ENCODE data around the gene ZNF490.
"Not testable (repeated sequence)": the region's sequence is repeated elsewhere in the genome, so short reads cannot be mapped to it uniquely, and the experiment has no call there.

The ZNF490 gene

DNA sequence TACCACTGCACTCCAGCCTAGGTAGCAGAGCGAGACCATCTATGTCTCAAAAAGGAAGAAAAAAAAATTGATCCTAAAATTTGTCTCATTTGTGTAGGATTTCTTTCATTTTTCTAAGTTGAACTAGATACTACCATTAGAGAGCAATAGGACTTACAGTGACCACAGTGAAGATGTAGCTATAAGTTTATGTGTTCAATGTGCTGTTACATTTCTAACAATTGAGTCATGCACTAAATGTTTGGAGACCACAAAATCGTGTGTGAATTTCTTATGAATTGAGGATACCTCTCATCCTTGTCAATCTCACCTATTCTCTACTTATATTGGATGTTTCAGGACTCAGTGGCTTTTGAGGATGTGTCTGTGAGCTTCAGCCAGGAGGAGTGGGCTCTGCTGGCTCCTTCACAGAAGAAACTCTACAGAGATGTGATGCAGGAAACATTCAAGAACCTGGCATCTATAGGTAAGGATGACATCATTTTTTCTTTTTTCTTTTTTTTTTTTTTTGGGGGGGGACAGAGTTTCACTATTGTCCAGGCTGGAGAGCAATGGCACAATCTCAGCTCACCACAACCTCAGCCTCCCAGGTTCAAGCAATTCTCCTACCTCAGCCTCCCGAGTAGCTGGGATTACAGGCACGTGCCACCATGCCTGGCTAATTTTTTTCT, 12.9 kb upstream of the ZNF490 start:
- in situ Hi-C loops (cut with MboI; ENCODE audit: low sequenced_read_pairs) = no loop called here

DNA sequence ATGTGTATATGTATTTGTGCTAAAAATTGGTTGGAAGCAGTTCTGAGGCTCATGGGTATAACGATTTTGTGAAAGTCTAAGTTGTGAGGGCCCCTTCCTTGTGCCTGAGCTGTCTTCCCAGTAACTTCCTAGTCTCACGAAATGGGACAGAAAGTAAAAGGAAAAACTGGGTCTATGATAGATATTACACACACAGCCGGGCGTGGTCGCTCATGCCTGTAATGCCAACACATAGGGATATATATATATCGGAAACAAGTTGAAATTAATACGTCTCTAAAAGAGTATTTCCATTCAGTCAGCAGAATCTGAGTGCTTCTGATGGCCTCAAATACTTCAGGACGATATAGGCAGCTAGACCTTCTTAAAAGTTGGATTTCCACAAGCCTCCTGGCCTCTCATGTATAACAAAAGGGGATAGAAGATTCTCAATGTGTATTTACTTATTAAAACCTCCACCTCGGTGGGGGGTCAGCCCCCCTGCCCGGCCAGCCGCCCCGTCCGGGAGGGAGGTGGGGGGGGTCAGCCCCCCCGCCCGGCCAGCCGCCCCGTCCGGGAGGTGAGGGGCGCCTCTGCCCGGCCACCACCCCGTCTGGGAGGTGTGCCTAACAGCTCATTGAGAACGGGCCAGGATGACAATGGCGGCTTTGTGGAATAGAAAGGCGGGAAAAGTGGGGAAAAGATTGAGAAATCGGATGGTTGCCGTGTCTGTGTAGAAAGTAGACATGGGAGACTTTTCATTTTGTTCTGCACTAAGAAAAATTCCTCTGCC, 10.8 kb upstream of the ZNF490 start:
- in situ Hi-C loops (cut with MboI; ENCODE audit: low sequenced_read_pairs) = not testable (repeated sequence)

DNA sequence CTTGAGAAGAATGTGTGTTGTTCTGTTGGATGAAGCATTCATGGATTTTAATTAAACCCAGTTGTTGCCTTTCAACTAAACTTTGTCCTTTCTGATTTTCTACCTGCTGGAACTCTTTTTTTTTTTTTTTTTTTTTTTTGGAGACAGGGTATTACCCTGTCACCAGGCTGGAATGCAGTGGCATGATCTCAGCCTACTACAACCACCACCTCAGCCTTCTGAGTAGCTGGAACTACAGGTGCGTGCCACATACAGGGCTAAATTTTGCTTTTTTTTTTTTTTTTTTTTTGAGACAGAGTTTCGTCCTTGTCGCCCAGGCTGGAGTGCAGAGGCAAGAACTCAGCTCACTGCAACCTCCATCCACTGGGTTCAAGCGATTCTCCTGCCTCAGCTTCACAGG, 7.0 kb upstream of the ZNF490 start:
- in situ Hi-C loops (cut with MboI; ENCODE audit: low sequenced_read_pairs) = no loop called here

DNA sequence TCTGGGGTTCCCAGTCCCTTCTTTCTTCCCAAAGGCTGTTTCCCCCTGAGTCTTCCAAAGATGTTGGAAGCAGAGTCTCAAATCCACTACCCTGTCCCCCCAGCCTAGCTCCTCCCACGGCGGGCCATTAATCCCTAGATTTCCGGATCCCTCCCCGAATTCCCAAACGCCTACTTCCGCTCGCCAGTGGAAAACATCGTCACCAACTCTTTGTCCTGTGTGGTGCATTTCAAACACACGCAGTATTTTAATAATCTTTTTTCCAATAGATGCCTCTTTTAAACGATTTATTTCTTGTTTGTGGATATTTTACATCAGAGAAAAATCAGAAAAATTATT, 717 bp upstream of the ZNF490 start:
- in situ Hi-C loops (cut with MboI; ENCODE audit: low sequenced_read_pairs) = no loop called here

DNA sequence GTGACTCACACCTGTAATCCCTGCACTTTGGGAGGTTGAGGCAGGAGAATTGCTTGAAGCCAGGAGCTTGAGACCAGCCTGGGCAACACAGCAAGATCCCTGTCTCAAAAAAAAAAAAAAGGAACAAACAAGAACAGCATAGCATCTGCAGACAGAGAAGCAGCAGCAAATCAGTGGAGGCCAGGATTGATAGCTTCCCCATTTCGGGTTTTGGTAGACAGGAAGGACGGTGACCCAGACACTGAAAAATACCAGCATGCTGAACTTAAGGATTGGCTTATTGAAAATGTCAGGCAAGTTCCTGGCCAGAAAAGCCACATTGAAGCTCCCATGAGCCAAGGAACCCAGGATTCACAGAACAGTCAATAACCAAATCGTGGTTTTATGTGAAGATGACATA, 3.0 kb downstream of the ZNF490 start:
- in situ Hi-C loops (cut with MboI; ENCODE audit: low sequenced_read_pairs) = no loop called here

DNA sequence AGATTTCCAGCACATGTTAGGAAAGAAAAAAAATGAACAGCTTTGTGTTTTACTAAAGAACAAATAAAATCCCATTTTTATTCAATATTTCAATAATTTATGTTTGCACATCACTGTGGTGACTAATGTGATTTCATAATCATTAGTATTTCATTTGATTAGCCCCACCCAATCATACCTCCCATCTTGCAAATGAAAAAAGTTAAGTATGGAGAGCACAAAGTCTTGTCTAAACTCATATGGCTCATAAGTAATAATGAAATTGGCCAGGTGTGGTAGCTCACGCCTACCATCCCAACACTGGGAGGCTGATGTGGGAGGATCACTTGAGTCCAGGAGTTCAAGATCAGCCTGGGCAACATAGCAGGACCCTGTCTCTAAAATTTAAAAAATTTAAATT, 3.8 kb downstream of the ZNF490 start:
- in situ Hi-C loops (cut with MboI; ENCODE audit: low sequenced_read_pairs) = no loop called here

DNA sequence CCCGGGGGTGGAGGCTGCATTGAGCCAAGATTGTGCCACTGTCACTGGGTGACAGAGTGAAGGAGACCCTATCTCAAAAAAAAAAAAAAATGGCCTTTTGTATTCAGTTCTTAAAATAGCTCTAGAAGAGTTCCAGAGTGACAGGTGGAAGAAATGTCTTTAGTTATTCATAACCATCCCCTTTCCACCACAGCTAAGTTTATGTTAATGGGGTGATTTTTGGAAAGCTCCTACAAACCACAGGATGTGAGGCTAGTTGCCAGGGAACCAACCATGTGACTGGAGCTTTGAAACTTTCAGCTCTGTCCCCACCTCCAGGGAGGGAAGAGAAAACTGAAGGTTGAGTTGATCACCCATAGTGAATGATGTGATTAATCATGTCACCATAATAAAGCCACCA, 6.9 kb downstream of the ZNF490 start:
- in situ Hi-C loops (cut with MboI; ENCODE audit: low sequenced_read_pairs) = no loop called here

DNA sequence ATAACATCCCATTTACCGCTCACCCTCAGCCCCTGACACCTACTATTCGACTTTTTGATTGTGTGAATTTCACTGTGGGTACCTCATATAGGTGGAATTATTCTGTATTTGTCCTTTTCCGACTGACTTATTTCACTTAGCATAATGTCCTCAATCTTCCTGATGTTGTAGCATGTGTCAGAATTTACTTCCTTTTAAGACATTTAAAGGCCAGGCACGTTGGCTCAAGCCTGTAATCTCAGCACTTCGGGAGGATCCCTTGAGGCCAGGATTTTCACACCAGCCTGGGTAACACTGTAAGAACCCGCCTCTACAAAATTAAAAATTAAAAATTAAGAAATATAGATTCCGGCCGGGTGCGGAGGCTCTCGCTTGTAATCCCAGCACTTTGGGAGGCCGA, 13.0 kb downstream of the ZNF490 start:
- in situ Hi-C loops (cut with MboI; ENCODE audit: low sequenced_read_pairs) = no loop called here

DNA sequence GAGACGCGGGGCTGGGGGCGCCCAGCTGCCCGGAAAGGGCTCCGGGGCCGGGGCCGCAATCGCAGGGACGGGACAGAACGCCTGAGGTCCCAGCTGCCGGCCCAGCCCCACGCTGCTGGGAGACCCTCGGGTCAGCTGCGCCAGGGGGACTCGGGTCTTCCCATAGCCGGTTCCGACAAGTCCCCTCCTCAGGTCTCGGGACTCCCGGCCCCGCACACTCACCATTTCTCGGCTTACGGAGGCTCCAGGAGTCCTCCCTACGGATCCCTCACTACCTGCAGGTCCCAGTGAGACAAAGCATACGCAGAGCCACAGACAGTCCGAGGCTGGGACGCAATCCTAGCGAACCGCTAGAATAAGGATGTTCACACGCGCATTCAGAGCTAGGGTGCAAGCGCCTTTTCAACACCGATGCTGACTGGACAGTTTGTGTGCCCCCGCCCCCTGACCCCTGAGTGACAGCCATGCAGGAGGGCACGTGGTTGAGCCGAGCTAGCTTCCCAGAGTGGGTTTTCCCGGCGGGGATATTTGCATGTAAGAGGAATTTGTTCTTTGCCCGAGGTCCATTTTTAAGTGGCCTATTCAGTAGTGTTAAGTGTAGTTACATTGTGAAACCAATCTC, 13.6 kb downstream of the ZNF490 start:
- in situ Hi-C loops (cut with MboI; ENCODE audit: low sequenced_read_pairs) = no loop called here

DNA sequence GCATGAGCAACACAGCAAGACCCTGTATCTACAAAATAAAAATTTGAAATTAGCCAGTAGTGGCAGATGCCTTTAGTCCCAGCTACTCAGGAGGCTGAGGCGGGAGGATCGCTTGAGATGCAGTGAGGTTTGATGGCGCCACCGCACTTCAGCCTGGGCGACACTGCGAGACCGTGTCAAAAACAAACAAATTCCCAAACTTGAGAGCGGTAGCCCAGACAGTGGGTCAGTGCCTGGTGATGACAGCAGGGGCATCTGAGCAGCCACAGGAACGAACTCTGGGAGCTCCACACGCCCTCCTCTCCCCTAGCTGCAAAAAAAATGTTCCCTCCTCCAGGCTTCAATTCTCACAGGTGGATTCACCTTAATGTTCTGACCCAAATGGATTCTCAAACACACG, 14.1 kb downstream of the ZNF490 start:
- in situ Hi-C loops (cut with MboI; ENCODE audit: low sequenced_read_pairs) = no loop called here

DNA sequence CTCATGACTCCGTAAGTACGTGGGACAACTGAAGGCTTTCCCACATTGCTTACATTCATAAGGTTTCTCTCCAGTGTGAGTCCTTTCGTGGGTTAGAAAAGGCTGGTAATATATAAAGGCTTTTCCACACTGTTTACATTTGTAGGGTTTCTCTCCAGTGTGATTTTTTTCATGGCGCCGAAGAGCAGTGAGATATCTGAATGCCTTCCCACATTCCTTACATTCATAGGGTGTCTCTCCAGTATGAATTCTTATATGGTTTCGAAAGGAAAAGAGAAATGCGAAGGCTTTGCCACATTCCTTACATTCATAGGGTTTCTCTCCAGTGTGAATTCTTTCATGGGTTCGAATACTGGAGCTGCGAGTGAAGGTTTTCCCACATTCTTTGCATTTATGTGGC, 29.5 kb downstream of the ZNF490 start:
- in situ Hi-C loops (cut with MboI; ENCODE audit: low sequenced_read_pairs) = no loop called here

DNA sequence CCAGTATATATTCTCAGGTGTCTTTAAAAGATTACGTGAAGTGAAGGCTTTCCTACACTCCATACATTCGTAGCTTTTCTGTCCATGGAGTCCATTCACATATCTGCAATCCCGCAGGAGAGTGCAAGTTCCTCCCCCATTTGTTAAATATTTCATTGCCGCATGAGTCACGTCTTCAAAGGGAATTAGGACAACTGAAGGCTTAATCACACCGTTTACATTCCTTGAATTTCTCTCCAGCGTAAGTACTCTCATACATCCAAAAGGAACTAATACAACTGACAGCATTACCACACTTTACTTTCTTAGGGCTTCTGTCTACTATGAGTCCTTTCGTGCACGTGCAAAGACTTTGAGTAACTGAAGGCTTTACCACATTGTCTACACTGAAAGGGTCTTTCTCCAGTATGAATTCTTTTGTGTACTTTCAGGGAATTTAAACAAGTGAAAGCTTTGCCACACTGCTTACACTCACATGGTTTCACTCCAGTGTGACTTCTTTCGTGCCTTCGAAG, 30.4 kb downstream of the ZNF490 start:
- in situ Hi-C loops (cut with MboI; ENCODE audit: low sequenced_read_pairs) = no loop called here

DNA sequence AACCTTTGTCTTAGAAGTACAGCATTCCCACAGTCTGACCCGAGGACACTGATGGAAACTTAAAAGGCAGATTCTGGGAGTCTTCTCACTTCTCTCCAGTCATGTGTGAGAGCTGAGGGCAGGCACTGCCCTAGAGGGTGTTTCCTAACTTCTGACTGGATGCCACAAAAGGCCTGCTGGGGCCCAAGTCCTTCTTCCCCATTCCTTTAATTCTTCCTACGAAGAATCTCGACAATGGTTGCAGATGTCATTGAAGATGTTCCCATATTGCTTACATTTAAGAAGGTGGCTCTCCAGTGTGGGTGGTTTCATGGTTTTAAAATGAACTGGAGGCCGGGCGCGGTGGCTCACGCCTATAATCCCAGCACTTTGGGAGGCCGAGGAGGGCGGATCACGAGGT, 32.0 kb downstream of the ZNF490 start:
- in situ Hi-C loops (cut with MboI; ENCODE audit: low sequenced_read_pairs) = no loop called here

DNA sequence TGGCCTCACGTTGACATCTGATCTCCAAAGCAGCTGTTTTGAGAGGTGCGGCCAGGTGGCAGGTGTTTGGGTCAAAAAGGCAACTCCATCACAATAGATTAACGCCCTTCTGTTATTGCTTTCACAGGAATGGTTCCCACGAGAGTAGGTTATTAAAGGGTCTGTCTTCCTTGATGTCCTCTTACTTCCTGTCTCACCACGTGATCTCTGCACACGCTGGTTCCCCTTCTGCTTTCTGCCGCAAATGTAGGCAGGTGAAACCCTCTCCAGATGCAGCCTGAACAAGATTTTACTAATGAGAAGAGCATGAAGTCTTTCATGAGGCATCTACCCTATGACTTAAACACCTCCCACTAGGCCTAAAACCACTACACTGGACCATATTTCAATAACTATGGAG, 36.6 kb downstream of the ZNF490 start:
- in situ Hi-C loops (cut with MboI; ENCODE audit: low sequenced_read_pairs) = no loop called here

DNA sequence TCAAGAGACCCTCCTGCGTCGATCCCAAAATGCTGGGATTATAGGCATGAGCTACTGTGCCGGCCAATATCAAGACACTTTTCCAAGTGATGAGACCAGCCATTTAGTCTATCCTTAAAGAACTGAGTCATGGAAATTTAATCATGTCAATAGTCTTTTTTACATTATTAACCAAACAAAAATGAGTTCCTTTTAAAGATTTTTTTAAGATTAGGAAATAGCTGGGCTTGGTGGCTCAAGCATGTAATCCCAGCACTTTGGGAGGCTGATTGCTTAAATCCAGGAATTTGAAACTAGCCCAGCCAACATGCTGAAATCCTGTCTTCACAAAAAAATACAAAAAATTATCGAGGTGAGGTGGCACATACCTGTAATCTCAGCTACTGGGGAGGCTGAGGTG, 42.7 kb downstream of the ZNF490 start:
- in situ Hi-C loops (cut with MboI; ENCODE audit: low sequenced_read_pairs) = loop anchor here (10.0 kb wide), 1 partner anchor 107 kb away; no protein-coding TSS in a partner anchor

DNA sequence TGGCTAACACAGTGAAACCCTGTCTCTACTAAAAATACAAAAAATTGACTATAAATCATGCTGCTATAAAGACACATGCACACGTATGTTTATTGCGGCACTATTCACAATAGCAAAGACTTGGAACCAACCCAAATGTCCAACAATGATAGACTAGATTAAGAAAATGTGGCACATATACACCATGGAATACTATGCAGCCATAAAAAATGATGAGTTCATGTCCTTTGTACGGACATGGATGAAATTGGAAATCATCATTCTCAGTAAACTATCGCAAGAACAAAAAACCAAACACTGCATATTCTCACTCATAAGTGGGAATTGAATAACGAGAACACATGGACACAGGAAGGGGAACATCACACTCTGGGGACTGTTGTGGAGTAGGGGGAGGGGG, 44.2 kb downstream of the ZNF490 start:
- in situ Hi-C loops (cut with MboI; ENCODE audit: low sequenced_read_pairs) = loop anchor here (10.0 kb wide), 1 partner anchor 108 kb away; no protein-coding TSS in a partner anchor

DNA sequence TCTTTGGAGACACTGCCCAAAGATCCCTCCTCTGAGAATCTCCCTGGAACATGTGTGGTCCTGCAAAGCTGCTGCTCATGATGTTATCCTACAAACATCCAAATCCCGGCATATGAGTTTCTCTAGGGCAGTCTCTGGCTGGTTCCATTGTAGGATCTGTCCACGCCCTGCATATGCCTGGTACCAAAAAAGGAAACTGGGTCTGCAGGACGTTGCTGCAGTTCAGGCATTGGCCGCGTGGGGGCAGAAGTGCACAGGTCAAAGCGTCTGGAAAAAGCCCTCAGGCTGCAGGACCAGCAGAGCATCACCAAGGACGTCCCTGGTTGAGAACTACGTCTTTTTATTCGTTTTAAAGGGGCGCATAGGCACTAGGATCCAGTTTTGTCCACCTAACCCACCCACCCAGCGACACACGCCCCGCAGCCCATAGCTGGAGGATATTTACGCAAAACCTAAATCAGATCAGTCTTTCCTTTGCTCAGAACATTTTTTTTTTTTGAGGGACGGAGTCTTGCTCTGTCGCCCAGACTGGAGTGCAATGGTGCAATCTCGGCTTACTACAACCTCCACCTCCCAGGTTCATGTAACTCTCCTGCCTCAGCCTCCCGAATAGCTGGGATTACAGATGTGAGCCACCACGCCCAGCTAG, 46.5 kb downstream of the ZNF490 start:
- in situ Hi-C loops (cut with MboI; ENCODE audit: low sequenced_read_pairs) = loop anchor here (10.0 kb wide), 1 partner anchor 111 kb away; no protein-coding TSS in a partner anchor

DNA sequence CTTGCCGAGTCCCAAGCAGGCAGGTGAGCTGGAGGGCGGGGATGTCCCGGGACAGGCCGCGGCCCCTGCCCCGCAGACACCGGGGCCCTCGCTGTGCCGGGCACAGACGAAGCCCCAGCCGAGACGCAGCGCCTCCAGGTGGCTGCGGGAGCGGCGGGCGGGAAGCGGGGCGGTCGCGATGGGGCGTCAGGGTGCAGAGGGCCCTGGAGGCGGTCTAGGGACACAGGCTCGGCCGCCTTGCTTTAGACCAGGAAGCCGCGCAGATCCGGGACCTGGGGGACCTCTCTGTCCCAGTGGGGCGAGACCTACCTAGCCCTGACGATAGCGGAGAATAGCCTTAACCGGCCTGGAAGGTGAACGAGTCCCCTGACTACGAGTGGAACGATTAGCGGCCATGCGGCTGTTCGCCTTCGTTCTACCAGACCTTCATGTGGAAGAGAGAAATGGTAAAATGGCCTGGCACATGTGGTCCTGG, 55.1 kb downstream of the ZNF490 start:
- in situ Hi-C loops (cut with MboI; ENCODE audit: low sequenced_read_pairs) = no loop called here

DNA sequence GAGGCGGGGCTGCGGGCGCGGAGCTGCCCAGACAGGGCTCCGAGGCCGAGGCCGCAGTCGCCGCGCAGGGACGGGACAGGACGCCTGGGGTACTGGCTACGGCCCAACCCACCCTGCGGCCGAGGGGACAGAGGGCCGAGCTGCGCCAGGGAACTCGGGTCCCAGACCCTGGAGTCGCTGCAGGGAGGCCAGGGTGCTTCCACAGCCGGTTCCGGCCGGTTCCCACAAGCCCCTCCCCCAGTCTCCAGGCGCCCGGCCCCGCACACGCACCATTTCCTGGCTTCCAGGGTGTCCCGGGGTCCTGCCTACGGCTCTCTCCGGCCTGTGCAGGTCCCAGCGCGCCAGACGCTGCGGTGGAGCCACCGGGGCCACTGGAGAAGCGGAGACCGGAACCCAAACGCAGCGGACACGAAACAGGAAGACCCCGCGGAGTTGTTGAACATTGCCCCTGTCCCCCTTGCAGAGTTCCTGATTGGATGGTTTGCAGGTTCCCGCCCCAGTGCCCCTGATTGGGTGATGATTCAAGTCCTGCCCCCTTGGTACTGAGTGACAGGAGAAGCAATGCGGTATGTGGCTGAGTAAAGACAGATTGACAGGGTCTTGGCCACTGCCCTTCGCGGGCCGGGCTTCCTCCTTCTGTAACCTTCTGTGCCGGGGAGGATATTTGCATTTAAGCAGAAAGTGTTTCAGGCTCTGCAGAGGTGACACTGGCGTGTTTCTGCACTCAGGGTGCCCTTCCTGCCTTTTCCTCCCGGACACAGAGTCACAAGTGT, 59.4 kb downstream of the ZNF490 start, which contains the start of gene ZNF564:
TSS of gene ZNF564 (minus strand) at position 423 of the 773 bp plus-strand sequence. CDS start at position 273, 150 bp downstream.
- in situ Hi-C loops (cut with MboI; ENCODE audit: low sequenced_read_pairs) = no loop called here

DNA sequence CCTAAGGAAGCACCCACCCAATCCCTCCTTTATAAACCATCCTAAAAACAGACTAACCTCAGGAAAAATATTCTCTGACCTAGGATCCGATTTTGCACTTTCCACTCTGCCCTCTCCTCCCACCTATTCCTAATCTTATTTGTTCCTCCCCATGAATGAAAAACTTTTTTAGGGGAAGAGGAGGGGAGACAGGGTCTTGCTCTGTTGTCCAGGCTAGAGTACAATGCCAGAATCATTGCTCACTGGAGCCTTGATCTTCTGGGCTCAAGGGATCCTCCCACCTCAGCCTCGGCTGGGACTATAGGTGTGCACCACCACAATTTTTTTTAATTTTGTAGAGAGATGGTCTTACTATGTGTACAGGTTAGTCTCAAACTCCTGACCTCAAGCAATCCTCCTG, 63.7 kb downstream of the ZNF490 start:
- in situ Hi-C loops (cut with MboI; ENCODE audit: low sequenced_read_pairs) = no loop called here
